D721Med (cell line): ENCODE data around the gene CREB3L4.

Experiments
- DNase-seq: peaks from one replicate; pipeline ENCODE4 v3.0.0; 2011; ENCODE audit warnings: low spot score; ENCODE audit not compliant: insufficient read length
- FAIRE-seq: peaks from 2 replicates; lab custom pipeline; 2011; peaks lifted over from hg19 to GRCh38; lab: Jason Lieb, UNC
- TF ChIP-seq, protein P1 (sequence below): IDR thresholded peaks from 2 replicates; pipeline ENCODE4 v1.5.1; 2012; ENCODE audit warnings: mild to moderate bottlenecking, control low read depth; ENCODE audit not compliant: insufficient read depth; ENCODE audit errors: missing control alignments

The CREB3L4 gene

DNA sequence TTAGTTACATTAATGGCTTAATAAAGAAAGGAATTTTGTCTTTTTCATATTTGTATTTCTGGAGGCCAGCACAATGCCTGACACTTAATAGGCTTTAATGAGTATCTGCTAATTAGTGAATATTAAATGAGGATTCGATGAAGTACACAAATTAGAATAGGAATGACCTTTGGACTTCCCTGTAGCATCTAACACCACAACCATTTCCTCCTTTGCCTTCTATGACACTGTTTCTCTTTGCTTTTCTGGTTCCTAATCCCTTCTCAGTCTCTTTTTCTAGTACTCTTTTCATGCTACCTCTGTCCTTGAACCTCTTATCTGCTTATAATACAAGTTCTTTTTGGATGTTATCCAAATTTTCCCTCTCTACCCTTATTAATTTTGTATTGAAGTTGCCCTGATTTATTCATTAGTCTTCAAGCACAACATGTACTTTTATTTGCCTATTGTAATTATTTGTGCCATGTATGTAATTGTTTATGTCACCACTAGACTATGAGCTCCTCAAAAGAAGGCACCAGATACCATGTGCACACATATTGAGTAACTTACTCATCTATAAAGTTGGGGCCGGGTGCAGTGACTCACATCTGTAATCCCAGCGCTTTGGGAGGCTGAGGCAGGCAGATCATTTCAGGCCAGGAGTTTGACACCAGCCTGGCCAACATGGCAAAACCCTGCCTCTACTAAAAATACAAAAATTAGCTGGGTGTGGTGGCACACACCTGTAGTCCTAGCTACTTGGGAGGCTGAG is 46.6 kb downstream of the CREB3L4 start:
- DNase-seq (no peak), FAIRE-seq (no peak)
- TF ChIP-seq, protein P1, sequence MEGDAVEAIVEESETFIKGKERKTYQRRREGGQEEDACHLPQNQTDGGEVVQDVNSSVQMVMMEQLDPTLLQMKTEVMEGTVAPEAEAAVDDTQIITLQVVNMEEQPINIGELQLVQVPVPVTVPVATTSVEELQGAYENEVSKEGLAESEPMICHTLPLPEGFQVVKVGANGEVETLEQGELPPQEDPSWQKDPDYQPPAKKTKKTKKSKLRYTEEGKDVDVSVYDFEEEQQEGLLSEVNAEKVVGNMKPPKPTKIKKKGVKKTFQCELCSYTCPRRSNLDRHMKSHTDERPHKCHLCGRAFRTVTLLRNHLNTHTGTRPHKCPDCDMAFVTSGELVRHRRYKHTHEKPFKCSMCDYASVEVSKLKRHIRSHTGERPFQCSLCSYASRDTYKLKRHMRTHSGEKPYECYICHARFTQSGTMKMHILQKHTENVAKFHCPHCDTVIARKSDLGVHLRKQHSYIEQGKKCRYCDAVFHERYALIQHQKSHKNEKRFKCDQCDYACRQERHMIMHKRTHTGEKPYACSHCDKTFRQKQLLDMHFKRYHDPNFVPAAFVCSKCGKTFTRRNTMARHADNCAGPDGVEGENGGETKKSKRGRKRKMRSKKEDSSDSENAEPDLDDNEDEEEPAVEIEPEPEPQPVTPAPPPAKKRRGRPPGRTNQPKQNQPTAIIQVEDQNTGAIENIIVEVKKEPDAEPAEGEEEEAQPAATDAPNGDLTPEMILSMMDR, result no peak

DNA sequence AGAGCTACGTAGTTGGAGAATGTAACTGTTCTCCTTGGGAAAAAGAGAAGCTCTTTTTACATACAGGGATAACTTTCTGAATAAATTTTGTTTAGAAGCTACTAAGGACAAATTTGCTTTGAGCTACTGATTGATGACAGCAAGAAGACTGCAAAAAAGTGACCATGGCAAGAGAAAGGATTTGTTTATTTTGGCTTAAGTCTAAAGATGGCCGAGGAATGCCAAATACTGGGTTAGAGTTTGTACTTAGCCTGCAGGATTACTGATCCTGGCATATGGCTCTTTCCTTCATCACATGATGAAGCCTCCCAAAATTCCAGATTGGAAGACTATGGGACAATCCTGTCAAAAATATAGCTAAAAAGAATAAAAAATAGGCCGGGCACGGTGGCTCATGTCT is 51.6 kb downstream of the CREB3L4 start:
- TF ChIP-seq, protein P1, result no peak
- FAIRE-seq (no peak), DNase-seq (no peak)

DNA sequence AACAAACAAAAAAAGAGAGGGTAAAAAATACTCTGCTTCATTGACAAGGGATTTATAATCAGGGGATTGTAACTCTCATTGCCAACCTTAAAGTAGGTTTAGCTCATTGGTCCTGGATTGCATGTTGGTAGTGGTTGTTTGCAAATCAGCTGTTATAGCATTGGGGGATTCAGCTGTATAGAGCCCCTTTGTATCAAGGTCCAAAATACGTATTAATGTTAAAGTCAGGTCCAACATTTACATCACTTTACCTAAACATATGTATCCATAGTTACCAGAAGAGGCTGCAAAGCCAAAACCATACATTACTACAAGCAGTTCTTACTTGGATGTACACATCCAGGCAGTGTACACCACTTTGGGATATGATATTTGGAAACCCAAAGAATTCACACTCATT is 52.2 kb downstream of the CREB3L4 start:
- no peak for DNase-seq
- no peak for FAIRE-seq
- TF ChIP-seq, protein P1, result no peak
